Measurements from ENCODE around the gene GABPB2. TPM values are rescaled to one million over a fixed set of nuclear protein-coding genes. Genes with fewer than 3 reads are reported as not detected.

The GABPB2 gene
- total and polyA plus RNA-seq, 2 experiments from 2014 or later: 0.98 to 12.9 TPM

DNA sequence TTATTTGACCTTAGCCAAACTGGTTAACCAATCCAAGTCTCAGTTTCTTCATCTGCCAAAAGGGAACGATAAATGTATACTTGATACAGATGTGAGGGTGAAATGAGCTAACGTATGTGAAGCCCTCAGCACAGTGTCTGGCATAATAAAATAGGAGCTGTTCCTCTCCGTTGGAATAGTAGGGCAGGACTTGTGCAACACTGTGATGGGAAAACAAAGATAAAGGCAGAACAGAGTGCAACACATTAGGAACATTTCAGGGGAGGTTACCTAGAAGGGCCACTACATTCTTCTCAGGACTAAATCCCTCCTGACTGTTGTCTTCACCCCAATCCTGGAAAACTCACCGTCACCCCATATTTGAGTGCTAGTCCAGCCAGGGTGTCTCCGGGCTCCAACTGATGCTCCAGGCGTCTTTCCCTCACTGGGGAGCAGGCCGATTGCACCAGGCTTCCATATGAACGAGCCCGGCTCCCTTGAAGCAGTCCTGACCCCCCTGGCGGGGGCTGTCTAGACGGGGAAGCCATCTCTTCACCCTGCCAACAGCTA lies 94.2 kb downstream of the GABPB2 start:
- TF ChIP-seq EZH2phosphoT487 (IDR thresholded peaks at IDR 0.05; ENCODE audit: low read depth, severe bottlenecking, unreplicated experiment): no peak
- no peaks in the 10 kb centered on the region for H3K9me3 ChIP-seq (ENCODE audit: low read depth)
- no peaks in the 10 kb centered on the region for H3K9me2 ChIP-seq (replicated peaks; ENCODE audit: insufficient read depth)
- peaks cover 37% of the 10 kb centered on the region for H3K79me2 ChIP-seq
- DNase-seq (ENCODE audit: low spot score): no peak
- no peaks in the 10 kb centered on the region for H3K27me3 ChIP-seq
- peak overlapping the region; percentile 88 for H3K27ac ChIP-seq
- H2AFZ ChIP-seq: peak overlapping the region; percentile 86
- no peaks in the 10 kb centered on the region for H4K20me1 ChIP-seq (ENCODE audit: insufficient read depth, poor library complexity, severe bottlenecking)
- no peaks in the 10 kb centered on the region for H3K36me3 ChIP-seq (replicated peaks; ENCODE audit: insufficient read depth, low read depth)
- peak overlapping the region; percentile 80 for H3K4me2 ChIP-seq
- peak overlapping the region; percentile 64 for H3K4me3 ChIP-seq
- WGBS (ENCODE audit: low lambda C conversion rate, missing lambda C conversion rate): 21% methylated on average over 11 of the region's 11 CpGs
- H3K4me1 ChIP-seq (ENCODE audit: insufficient read depth): peaks cover 15% of the 10 kb centered on the region

- no peak for TF ChIP-seq EZH2 (IDR thresholded peaks at IDR 0.05; ENCODE audit: borderline replicate concordance)
- no peak for TF ChIP-seq EZH2phosphoT487 (IDR thresholded peaks at IDR 0.05; ENCODE audit: low read depth, severe bottlenecking, unreplicated experiment)
- TF ChIP-seq CTCF (IDR thresholded peaks at IDR 0.05; ENCODE audit: poor library complexity): no peak
- Histone ChIP-seq H3K27me3 (no peaks in the 10 kb centered on the region), H4K20me1 (ENCODE audit: insufficient read depth, poor library complexity, severe bottlenecking) (no peaks in the 10 kb centered on the region), H3K4me3 (peak overlapping the region; percentile 64), H3K27ac (peak overlapping the region; percentile 88), H3K9me3 (ENCODE audit: low read depth) (no peaks in the 10 kb centered on the region), H3K9me2 (replicated peaks; ENCODE audit: insufficient read depth) (no peaks in the 10 kb centered on the region), H2AFZ (peak overlapping the region; percentile 86), H3K79me2 (peaks cover 37% of the 10 kb centered on the region), H3K4me2 (peak overlapping the region; percentile 80), H3K4me1 (ENCODE audit: insufficient read depth) (peaks cover 15% of the 10 kb centered on the region), H3K36me3 (replicated peaks; ENCODE audit: insufficient read depth, low read depth) (no peaks in the 10 kb centered on the region)
- DNase-seq (ENCODE audit: low spot score): peak; percentile 62
- 3% methylated on average over 15 of the region's 15 CpGs for WGBS (ENCODE audit: low lambda C conversion rate, missing lambda C conversion rate)
Observed at GRCh38 chr1:151165281-151165737, 94.7 kb downstream of the GABPB2 start.

DNA sequence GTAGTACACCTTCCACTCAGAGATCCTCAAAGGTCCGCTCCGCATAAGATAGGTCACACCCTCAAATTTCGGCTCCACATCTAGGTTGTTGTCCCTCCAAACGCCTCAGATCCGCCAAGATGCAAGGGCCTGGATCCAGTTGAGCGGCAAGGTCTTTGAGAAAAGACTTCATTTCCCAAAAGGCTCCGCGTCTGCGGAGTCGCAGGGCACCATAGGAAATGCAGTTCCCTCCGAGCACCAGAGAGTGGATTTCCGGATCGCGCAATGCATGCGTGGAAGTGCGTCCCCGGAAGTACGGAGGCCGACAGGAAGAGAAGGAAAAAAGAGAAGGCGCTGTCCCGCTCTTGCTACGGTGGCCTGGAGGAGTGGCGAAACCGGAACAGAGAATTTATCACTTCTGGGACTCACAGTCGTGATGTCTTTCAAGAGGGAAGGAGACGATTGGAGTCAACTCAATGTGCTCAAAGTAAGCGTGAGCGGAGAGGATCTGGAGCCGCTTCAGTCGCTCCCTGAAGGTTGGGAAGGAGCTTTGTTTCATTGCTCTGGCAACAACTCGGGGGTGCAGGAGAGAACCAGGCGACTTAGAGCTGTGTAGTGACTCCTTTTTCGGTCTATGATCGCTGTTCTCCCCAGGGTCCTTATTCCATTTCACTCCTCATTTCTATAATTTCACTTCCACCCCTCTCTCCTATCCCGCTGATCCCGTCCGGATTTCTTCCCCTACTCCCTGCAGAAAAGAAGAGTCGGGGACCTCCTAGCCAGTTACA lies 95.4 kb downstream of the GABPB2 start, which contains the start of the genes LYSMD1 and SCNM1:
Gene LYSMD1 (minus strand): TSS at position 165 of the 767 bp plus-strand sequence. CDS start 644 bp downstream, outside the sequence.
Gene SCNM1 (plus strand): TSS at position 407 of the 767 bp plus-strand sequence. CDS start 9 bp downstream, at position 416.
- Histone ChIP-seq H2AFZ (peak within 1 kb of the TSS; percentile 86), H3K9me2 (replicated peaks; ENCODE audit: insufficient read depth) (no peaks in the 10 kb centered on the region), H3K27ac (peak within 1 kb of the TSS; percentile 88), H4K20me1 (ENCODE audit: insufficient read depth, poor library complexity, severe bottlenecking) (no peaks in the 10 kb centered on the region), H3K27me3 (no peaks in the 10 kb centered on the region), H3K4me3 (peak within 1 kb of the TSS; percentile 64), H3K36me3 (replicated peaks; ENCODE audit: insufficient read depth, low read depth) (no peaks in the 10 kb centered on the region), H3K79me2 (peaks cover 37% of the 10 kb centered on the region), H3K4me1 (ENCODE audit: insufficient read depth) (peaks cover 15% of the 10 kb centered on the region), H3K9me3 (ENCODE audit: low read depth) (no peaks in the 10 kb centered on the region), H3K4me2 (peak within 1 kb of the TSS; percentile 81)
- WGBS (ENCODE audit: low lambda C conversion rate, missing lambda C conversion rate): under 1% methylated on average over 38 of the region's 38 CpGs
- peak; percentile 97 for DNase-seq (ENCODE audit: low spot score)
- TF ChIP-seq EZH2 (IDR thresholded peaks at IDR 0.05; ENCODE audit: borderline replicate concordance) (no peak), CTCF (IDR thresholded peaks at IDR 0.05; ENCODE audit: poor library complexity) (no peak), EZH2phosphoT487 (IDR thresholded peaks at IDR 0.05; ENCODE audit: low read depth, severe bottlenecking, unreplicated experiment) (no peak)

GRCh38 chr1:151166505-151166956 lies 96.0 kb downstream of the GABPB2 start:
- peak overlapping the region; percentile 81 for H3K4me2 ChIP-seq
- H3K4me1 ChIP-seq (ENCODE audit: insufficient read depth): peaks cover 15% of the 10 kb centered on the region
- no peaks in the 10 kb centered on the region for H4K20me1 ChIP-seq (ENCODE audit: insufficient read depth, poor library complexity, severe bottlenecking)
- 7% methylated on average over 14 of the region's 15 CpGs for WGBS (ENCODE audit: low lambda C conversion rate, missing lambda C conversion rate)
- H3K4me3 ChIP-seq: peak overlapping the region; percentile 56
- no peaks in the 10 kb centered on the region for H3K27me3 ChIP-seq
- H3K36me3 ChIP-seq (replicated peaks; ENCODE audit: insufficient read depth, low read depth): no peaks in the 10 kb centered on the region
- no peaks in the 10 kb centered on the region for H3K9me3 ChIP-seq (ENCODE audit: low read depth)
- H3K9me2 ChIP-seq (replicated peaks; ENCODE audit: insufficient read depth): no peaks in the 10 kb centered on the region
- peaks cover 37% of the 10 kb centered on the region for H3K79me2 ChIP-seq
- DNase-seq (ENCODE audit: low spot score): peak; percentile 54
- peak overlapping the region; percentile 64 for H2AFZ ChIP-seq
- H3K27ac ChIP-seq: peak overlapping the region; percentile 75
- TF ChIP-seq CTCF (IDR thresholded peaks at IDR 0.05; ENCODE audit: poor library complexity) (no peak), EZH2 (IDR thresholded peaks at IDR 0.05; ENCODE audit: borderline replicate concordance) (no peak), EZH2phosphoT487 (IDR thresholded peaks at IDR 0.05; ENCODE audit: low read depth, severe bottlenecking, unreplicated experiment) (no peak)

Data from hepatocyte (in vitro differentiated cells).